Adrenal gland (tissue), 5 donors: ENCODE results near the gene RAB5B.

Source experiments
- POLR2A ChIP-seq, 2 donors: fragments of 450-650 bp; IDR thresholded peaks; one replicate each; pipeline ENCODE4 v1.6.1; 2017; ENCODE audit warnings: antibody characterized with exemption in 2 of 2, mild to moderate bottlenecking in 2 of 2, moderate library complexity in 1 of 2
- TF ChIP-seq, protein P1 (sequence below), 6 experiments: fragments of 450-650 bp in 4 of 6; fragments of 200-600 bp in 2 of 6; sonication (generic) in 1 of 6; IDR thresholded peaks; 1 replicate in 5 of 6; 2 replicates in 1 of 6; pipeline versions ENCODE4 v1.5.1 to v1.8.0; 2016 to 2021; ENCODE audit warnings: antibody characterized with exemption in 6 of 6, mild to moderate bottlenecking in 2 of 6, moderate library complexity in 1 of 6
- donor health status: DM: no; HTN: no; CAD: no.

DNA sequence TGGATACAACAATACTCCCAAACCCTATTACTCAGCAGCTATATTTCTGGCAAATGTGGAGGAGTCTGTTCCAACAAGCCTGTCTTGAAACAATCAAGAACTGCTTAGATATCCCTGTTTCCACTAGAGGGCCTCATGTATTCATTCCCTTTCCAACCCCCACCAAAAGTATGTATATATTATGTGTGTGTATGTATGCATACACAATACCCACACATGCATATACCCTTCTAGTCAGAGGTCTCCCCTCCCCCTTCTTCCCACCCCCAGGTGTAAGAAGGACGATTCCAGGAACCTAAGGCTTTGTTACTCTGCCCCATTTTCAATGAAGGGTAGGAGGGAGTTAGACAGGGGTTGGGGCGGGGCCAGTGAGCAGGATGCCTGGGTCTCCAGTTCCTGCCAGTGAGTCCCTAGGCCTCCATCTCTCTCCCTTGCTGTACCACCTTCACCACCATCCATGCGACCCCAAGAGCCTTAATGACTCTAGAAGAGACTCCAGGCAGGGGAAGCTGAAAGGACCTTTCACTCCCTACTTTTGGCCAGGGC, 43.0 kb upstream of the RAB5B start, which contains the start of gene DGKA:
- TF ChIP-seq, protein P1, sequence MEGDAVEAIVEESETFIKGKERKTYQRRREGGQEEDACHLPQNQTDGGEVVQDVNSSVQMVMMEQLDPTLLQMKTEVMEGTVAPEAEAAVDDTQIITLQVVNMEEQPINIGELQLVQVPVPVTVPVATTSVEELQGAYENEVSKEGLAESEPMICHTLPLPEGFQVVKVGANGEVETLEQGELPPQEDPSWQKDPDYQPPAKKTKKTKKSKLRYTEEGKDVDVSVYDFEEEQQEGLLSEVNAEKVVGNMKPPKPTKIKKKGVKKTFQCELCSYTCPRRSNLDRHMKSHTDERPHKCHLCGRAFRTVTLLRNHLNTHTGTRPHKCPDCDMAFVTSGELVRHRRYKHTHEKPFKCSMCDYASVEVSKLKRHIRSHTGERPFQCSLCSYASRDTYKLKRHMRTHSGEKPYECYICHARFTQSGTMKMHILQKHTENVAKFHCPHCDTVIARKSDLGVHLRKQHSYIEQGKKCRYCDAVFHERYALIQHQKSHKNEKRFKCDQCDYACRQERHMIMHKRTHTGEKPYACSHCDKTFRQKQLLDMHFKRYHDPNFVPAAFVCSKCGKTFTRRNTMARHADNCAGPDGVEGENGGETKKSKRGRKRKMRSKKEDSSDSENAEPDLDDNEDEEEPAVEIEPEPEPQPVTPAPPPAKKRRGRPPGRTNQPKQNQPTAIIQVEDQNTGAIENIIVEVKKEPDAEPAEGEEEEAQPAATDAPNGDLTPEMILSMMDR (IDR thresholded peaks at IDR 0.05) = peak; percentile 34 to 60 (median 45)
- no peak for TF ChIP-seq POLR2A (IDR thresholded peaks at IDR 0.05)
